ENCODE results near the gene SLC16A3. TPM values are rescaled to one million over a fixed set of nuclear protein-coding genes. Genes with fewer than 3 reads are reported as not detected.

The SLC16A3 gene
- total and polyA plus RNA-seq, 11 donors: 6.5 to 56.0 (median 12.9) TPM

GRCh38 chr17:82215095-82215971 is 13.5 kb upstream of the SLC16A3 start:
- ATAC-seq: no peak
- no peaks in the 10 kb centered on the region for H3K36me3 ChIP-seq
- WGBS, 4 donors: 80 to 81% (median 80%) methylated on average over 23 to 25 of the region's 25 CpGs
- TF ChIP-seq, protein P1, sequence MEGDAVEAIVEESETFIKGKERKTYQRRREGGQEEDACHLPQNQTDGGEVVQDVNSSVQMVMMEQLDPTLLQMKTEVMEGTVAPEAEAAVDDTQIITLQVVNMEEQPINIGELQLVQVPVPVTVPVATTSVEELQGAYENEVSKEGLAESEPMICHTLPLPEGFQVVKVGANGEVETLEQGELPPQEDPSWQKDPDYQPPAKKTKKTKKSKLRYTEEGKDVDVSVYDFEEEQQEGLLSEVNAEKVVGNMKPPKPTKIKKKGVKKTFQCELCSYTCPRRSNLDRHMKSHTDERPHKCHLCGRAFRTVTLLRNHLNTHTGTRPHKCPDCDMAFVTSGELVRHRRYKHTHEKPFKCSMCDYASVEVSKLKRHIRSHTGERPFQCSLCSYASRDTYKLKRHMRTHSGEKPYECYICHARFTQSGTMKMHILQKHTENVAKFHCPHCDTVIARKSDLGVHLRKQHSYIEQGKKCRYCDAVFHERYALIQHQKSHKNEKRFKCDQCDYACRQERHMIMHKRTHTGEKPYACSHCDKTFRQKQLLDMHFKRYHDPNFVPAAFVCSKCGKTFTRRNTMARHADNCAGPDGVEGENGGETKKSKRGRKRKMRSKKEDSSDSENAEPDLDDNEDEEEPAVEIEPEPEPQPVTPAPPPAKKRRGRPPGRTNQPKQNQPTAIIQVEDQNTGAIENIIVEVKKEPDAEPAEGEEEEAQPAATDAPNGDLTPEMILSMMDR (IDR thresholded peaks at IDR 0.05): no peak
- TF ChIP-seq POLR2A (IDR thresholded peaks at IDR 0.05): no peak
- intact Hi-C loops (cut with DNase I): no loop called here
- H3K9me3 ChIP-seq: no peaks in the 10 kb centered on the region
- no peaks in the 10 kb centered on the region for H3K27me3 ChIP-seq
- peak in 3 of 5 donors; percentile 32 to 59 (median 36) for DNase-seq
- no peak overlapping the region for H3K4me3 ChIP-seq
- H3K4me1 ChIP-seq: peaks cover 0 to 54% (median 30%) of the 10 kb centered on the region in 12 donors
- peak overlapping the region in 4 of 12 donors; percentile 67 to 99 (median 70) for H3K27ac ChIP-seq

GRCh38 chr17:82215972-82216300 is 12.9 kb upstream of the SLC16A3 start:
- 89 to 94% (median 91%) methylated on average over 12 of the region's 12 CpGs for WGBS, 4 donors
- peaks cover 0 to 54% (median 30%) of the 10 kb centered on the region in 12 donors for H3K4me1 ChIP-seq
- H3K4me3 ChIP-seq: no peak overlapping the region
- TF ChIP-seq, protein P1 (IDR thresholded peaks at IDR 0.05): no peak
- H3K9me3 ChIP-seq: no peaks in the 10 kb centered on the region
- intact Hi-C loops (cut with DNase I): no loop called here
- no peak for ATAC-seq
- no peaks in the 10 kb centered on the region for H3K36me3 ChIP-seq
- peak overlapping the region in 8 of 12 donors; percentile 14 to 99 (median 68) for H3K27ac ChIP-seq
- H3K27me3 ChIP-seq: no peaks in the 10 kb centered on the region
- no peak for DNase-seq

DNA sequence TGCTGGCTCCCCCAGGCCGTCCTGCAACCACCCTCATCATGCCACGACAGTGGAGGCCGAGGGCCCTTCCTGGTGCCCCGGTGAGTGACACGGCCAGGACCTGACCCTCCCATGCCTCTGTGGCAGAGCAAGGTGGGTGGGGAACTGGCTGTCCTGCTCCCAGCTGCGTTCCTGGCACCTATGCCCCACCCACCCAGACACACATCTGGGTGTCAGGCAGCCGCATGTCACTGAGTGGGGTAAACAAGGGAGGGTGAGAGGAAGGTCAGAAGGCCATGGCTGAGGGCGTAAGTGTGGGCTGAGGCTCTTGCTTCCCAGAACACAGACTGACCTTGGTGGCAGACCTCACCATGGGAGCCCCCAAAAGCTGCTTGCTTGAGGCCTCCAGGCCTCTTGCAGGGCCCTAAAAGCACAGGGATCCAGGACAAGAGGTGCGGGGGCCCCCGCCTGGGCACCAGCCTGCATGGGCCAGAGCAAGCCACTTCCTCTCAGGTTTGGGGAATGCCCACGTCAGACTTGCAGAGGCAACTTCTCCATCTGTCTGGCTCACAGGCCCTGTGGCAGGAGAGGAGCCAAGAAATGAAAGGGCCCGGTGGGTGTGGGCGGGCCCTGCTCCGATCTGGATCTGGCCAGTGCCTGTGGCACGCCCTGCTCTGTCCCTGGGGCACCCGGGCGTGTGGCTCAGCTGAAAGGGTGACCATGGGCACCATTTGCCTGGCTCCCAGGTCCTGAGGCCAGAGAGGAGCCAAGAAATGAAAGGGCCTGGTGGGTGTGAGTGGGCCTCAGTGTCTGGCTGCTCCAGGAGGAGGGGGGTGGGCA is 12.3 kb upstream of the SLC16A3 start:
- peak overlapping the region in 11 of 12 donors; percentile 1 to 99 (median 62) for H3K27ac ChIP-seq
- no peaks in the 10 kb centered on the region for H3K36me3 ChIP-seq
- no peak for TF ChIP-seq POLR2A (IDR thresholded peaks at IDR 0.05)
- TF ChIP-seq, protein P1 (IDR thresholded peaks at IDR 0.05): no peak
- ATAC-seq (peak; percentile 44 to 82 (median 62)), DNase-seq (peak; percentile 71 to 88 (median 81))
- peaks cover 0 to 53% (median 28%) of the 10 kb centered on the region in 12 donors for H3K4me1 ChIP-seq
- H3K9me3 ChIP-seq: no peaks in the 10 kb centered on the region
- peak overlapping the region in 1 of 12 donors; percentile 37 for H3K4me3 ChIP-seq
- WGBS, 4 donors: 39 to 64% (median 56%) methylated on average over 11 to 17 of the region's 17 CpGs
- intact Hi-C loops (cut with DNase I): no loop called here
- H3K27me3 ChIP-seq: no peaks in the 10 kb centered on the region

DNA sequence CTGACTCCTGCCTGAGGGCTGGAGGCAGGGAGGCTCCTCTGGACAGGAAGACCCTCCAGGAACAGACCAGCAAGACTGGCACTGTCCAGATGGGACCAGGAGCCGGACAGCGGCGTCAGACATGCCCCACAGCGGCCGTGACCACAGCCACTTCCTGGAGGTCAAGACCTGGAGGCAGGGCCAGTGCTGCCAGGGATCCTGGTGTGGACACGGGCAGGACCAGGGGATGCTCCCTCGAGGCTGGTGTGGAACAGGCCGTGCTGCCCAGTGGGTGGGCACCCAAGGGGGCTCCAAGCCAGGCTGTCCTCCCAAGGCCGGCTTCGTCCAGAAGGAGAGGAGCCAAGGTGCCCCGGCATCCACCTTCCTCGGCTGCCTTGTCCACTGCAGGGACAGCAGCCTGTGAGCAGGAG is 11.7 kb upstream of the SLC16A3 start:
- ATAC-seq: peak in 1 of 4 donors; percentile 40
- DNase-seq: peak in 3 of 5 donors; percentile 31 to 73 (median 49)
- Histone ChIP-seq H3K4me3 (peak overlapping the region in 2 of 12 donors; percentile 3 to 37), H3K9me3 (no peaks in the 10 kb centered on the region), H3K27ac (peak overlapping the region in 11 of 12 donors; percentile 1 to 99 (median 62)), H3K27me3 (no peaks in the 10 kb centered on the region), H3K36me3 (no peaks in the 10 kb centered on the region), H3K4me1 (peaks cover 0 to 47% (median 23%) of the 10 kb centered on the region in 12 donors)
- 70 to 87% (median 72%) methylated on average over 7 to 12 of the region's 12 CpGs for WGBS, 4 donors
- TF ChIP-seq, protein P1 (IDR thresholded peaks at IDR 0.05): no peak
- TF ChIP-seq POLR2A (IDR thresholded peaks at IDR 0.05): no peak
- intact Hi-C loops (cut with DNase I): no loop called here

All from heart left ventricle (tissue), 16 donors.